ENCODE data around the gene PDE4D.

PDE4D gene

DNA sequence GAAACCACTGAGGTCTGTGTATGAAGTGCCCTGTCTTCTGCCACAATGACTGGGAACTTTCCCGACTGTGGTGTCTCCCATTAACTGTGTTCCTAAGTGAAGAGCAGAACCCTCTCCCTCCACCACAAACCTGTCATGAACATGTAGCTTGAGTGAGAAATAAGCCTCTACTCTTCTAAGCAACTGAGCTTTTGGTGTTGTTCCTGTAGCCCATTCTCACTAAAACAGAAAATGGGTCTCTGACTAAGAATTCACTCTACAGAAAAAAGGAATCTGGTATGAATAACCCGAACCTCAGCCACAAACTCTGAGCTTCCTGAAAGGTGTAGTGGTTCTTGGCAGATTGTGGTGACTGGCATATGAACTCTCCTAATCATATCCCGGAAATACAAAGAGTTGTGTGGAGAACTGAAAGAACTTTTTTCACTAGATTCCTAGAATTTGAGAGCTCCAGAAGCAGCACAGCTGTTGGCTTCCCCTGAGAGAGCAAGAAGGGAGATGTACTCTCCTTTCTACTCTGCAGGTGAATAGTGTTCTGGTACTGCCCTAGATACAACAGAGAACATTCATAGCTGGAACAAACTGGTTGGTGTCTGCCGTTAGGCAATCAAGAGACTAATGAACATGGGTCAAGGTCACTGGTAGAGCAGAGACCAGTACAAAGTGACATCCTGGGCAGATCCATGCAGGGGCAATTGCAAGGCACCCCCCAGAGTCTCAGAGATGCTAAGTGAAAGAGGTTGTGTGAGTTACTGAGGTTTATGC lies 283.8 kb downstream of the PDE4D start:
- H3K9me3 ChIP-seq (ENCODE audit: control insufficient read depth, low read length) = no peaks in the 10 kb centered on the region
- H3K27ac ChIP-seq (ENCODE audit: low read depth, low read length, severe bottlenecking) = no peak overlapping the region
- peaks cover 9% of the 10 kb centered on the region for H3K4me1 ChIP-seq (ENCODE audit: control insufficient read depth, insufficient read depth, low read length, poor library complexity, severe bottlenecking)
- H3K36me3 ChIP-seq (ENCODE audit: control insufficient read depth, insufficient read depth, low read length) = no peaks in the 10 kb centered on the region
- no peak overlapping the region for H3K4me3 ChIP-seq (ENCODE audit: extremely low read depth, insufficient read depth, low read length, poor library complexity, severe bottlenecking)
- WGBS, 2 experiments (ENCODE audit: insufficient coverage in 2 of 2) = 97 to 100% methylated on average over 1 to 3 of the region's 4 CpGs

DNA sequence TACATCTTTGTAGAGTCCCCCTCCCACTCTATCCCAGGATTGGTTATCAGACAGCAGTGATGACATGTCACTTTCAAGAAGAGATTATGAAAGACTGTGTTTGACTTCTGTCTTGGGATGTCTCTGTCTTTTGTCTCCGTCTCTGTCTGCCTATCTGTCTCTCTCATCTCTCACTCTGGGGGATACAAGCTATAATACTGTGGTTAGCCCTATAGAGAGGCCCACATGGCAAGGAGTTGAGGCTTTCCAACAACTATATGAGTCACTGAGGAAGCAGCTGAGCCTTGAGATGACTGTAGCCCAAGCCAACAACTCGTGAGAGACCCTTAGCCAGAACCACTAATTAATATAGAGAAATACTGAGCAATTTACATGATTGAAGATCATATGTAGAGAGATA lies 284.8 kb downstream of the PDE4D start:
- Histone ChIP-seq H3K27ac (ENCODE audit: low read depth, low read length, severe bottlenecking) (no peak overlapping the region), H3K4me1 (ENCODE audit: control insufficient read depth, insufficient read depth, low read length, poor library complexity, severe bottlenecking) (peaks cover 9% of the 10 kb centered on the region), H3K36me3 (ENCODE audit: control insufficient read depth, insufficient read depth, low read length) (no peaks in the 10 kb centered on the region), H3K4me3 (ENCODE audit: extremely low read depth, insufficient read depth, low read length, poor library complexity, severe bottlenecking) (no peak overlapping the region), H3K9me3 (ENCODE audit: control insufficient read depth, low read length) (no peaks in the 10 kb centered on the region)
- WGBS, 2 experiments (ENCODE audit: insufficient coverage in 2 of 2) = no CpG with 5 or more reads among the region's 2 CpGs

DNA sequence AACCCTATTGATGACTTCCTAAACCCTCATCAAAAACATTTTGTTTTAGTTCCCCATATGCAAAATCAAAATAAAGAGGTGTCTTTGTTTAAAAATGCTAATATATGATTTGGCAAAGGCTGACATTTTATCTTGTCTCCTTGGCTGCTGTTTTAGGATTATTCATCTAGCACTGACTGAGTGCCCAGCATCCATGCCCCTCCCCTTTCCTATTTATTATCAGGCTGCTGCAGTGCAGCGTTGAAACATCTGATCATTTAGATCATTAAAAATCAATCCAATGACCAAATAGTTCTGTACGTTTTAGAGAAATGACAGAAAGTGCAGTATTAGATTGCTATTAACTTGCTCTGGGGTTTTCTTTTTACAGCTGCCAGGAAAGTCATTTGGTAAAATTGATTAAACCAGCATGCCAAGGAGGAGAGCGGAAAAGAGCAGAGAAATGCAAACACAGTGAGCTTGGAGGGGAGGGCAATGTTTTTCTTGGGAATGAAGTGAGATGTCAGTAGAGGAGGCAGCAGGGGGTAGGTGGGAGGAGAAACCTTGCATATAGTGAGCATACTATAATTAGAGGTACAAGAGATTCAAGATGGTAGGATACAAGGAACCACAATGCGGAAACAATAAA lies 286.3 kb downstream of the PDE4D start:
- Histone ChIP-seq H3K36me3 (ENCODE audit: control insufficient read depth, insufficient read depth, low read length) (no peaks in the 10 kb centered on the region), H3K4me3 (ENCODE audit: extremely low read depth, insufficient read depth, low read length, poor library complexity, severe bottlenecking) (no peak overlapping the region), H3K4me1 (ENCODE audit: control insufficient read depth, insufficient read depth, low read length, poor library complexity, severe bottlenecking) (peaks cover 9% of the 10 kb centered on the region), H3K27ac (ENCODE audit: low read depth, low read length, severe bottlenecking) (no peak overlapping the region), H3K9me3 (ENCODE audit: control insufficient read depth, low read length) (no peaks in the 10 kb centered on the region)
- 60 to 100% methylated on average over 1 to 2 of the region's 4 CpGs for WGBS, 2 experiments (ENCODE audit: insufficient coverage in 2 of 2)

DNA sequence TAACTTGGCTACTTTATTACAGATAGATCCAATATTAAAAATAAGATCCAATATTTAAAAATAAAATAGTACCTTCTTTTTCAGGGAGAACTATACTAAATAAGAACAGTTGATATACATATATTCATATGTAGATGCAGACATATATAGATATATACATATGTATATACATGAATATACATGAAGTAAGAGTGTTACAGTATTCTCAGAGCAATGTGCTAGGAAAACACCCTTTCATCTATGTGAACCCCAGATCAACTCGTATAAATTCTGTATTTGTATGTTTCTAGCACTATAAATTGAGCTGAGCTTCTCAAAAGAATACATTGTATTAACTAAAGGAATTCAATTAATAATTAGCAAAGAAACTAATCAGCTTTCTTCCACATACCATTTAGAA lies 287.6 kb downstream of the PDE4D start:
- H3K4me1 ChIP-seq (ENCODE audit: control insufficient read depth, insufficient read depth, low read length, poor library complexity, severe bottlenecking) = peaks cover 9% of the 10 kb centered on the region
- no peak overlapping the region for H3K27ac ChIP-seq (ENCODE audit: low read depth, low read length, severe bottlenecking)
- no peaks in the 10 kb centered on the region for H3K36me3 ChIP-seq (ENCODE audit: control insufficient read depth, insufficient read depth, low read length)
- H3K4me3 ChIP-seq (ENCODE audit: extremely low read depth, insufficient read depth, low read length, poor library complexity, severe bottlenecking) = no peak overlapping the region
- H3K9me3 ChIP-seq (ENCODE audit: control insufficient read depth, low read length) = peaks cover 3% of the 10 kb centered on the region
- no CpG with 5 or more reads among the region's 1 CpG for WGBS, 2 experiments (ENCODE audit: insufficient coverage in 2 of 2)

DNA sequence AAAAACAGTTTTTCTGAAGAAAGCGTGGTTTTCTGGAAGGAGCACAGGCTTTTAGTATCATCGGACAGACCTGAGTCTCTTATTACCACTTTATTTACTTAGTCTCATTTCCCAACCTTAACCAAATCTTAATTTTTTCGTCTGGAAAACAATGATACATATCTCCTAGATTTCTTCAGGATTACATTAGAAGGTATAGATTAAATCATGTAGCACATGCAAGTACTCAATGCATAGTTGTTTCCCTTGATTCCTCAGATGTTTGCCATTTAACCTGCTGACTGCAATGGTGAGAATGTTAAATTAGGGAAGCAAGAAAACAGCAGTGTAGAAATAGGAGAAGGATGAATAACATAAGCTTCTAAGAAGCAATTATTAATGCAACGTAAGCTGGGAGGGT lies 289.4 kb downstream of the PDE4D start:
- Histone ChIP-seq H3K36me3 (ENCODE audit: control insufficient read depth, insufficient read depth, low read length) (no peaks in the 10 kb centered on the region), H3K4me3 (ENCODE audit: extremely low read depth, insufficient read depth, low read length, poor library complexity, severe bottlenecking) (no peak overlapping the region), H3K9me3 (ENCODE audit: control insufficient read depth, low read length) (peaks cover 3% of the 10 kb centered on the region), H3K27ac (ENCODE audit: low read depth, low read length, severe bottlenecking) (no peak overlapping the region), H3K4me1 (ENCODE audit: control insufficient read depth, insufficient read depth, low read length, poor library complexity, severe bottlenecking) (peaks cover 9% of the 10 kb centered on the region)
- 100% methylated on average over 1 of the region's 4 CpGs; no CpG with 5 or more reads in 1 of the 2 experiments for WGBS, 2 experiments (ENCODE audit: insufficient coverage in 2 of 2)

GRCh38 chr5:59600998-59601397 lies 292.5 kb downstream of the PDE4D start:
- Histone ChIP-seq H3K4me1 (ENCODE audit: control insufficient read depth, insufficient read depth, low read length, poor library complexity, severe bottlenecking) (peaks cover 4% of the 10 kb centered on the region), H3K9me3 (ENCODE audit: control insufficient read depth, low read length) (peaks cover 3% of the 10 kb centered on the region), H3K27ac (ENCODE audit: low read depth, low read length, severe bottlenecking) (no peak overlapping the region), H3K4me3 (ENCODE audit: extremely low read depth, insufficient read depth, low read length, poor library complexity, severe bottlenecking) (no peak overlapping the region), H3K36me3 (ENCODE audit: control insufficient read depth, insufficient read depth, low read length) (no peaks in the 10 kb centered on the region)
- 90 to 100% methylated on average over 1 to 2 of the region's 3 CpGs for WGBS, 2 experiments (ENCODE audit: insufficient coverage in 2 of 2)

- WGBS, 2 experiments (ENCODE audit: insufficient coverage in 2 of 2) = 100% methylated on average over 2 of the region's 2 CpGs; no CpG with 5 or more reads in 1 of the 2 experiments
- peaks cover 3% of the 10 kb centered on the region for H3K9me3 ChIP-seq (ENCODE audit: control insufficient read depth, low read length)
- no peaks in the 10 kb centered on the region for H3K36me3 ChIP-seq (ENCODE audit: control insufficient read depth, insufficient read depth, low read length)
- H3K27ac ChIP-seq (ENCODE audit: low read depth, low read length, severe bottlenecking) = no peak overlapping the region
- H3K4me3 ChIP-seq (ENCODE audit: extremely low read depth, insufficient read depth, low read length, poor library complexity, severe bottlenecking) = no peak overlapping the region
- H3K4me1 ChIP-seq (ENCODE audit: control insufficient read depth, insufficient read depth, low read length, poor library complexity, severe bottlenecking) = peaks cover 4% of the 10 kb centered on the region
Measured at GRCh38 chr5:59600153-59600552, 293.4 kb downstream of the PDE4D start.

DNA sequence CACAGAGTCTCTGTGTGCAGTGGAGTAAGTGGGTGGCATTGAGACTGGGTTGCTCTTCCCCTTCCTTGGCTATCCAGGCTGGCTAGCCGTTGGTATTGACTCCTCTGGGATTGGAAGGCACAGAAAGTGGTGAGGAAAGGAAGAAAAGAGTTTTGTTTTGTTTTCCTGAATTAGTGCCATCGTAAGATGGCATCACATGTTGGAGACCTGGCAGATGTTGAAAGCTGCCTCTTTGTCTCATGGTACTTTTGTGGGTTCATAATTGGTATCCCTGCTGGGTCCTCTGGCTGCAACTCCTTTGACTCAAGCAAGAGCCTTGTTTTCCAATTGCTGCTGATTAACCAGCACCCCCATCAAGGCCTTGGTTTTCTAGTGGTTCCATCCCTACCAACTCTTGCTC lies 293.8 kb downstream of the PDE4D start:
- 80 to 100% methylated on average over 1 of the region's 2 CpGs for WGBS, 2 experiments (ENCODE audit: insufficient coverage in 2 of 2)
- Histone ChIP-seq H3K4me1 (ENCODE audit: control insufficient read depth, insufficient read depth, low read length, poor library complexity, severe bottlenecking) (peaks cover 4% of the 10 kb centered on the region), H3K27ac (ENCODE audit: low read depth, low read length, severe bottlenecking) (no peak overlapping the region), H3K9me3 (ENCODE audit: control insufficient read depth, low read length) (peaks cover 3% of the 10 kb centered on the region), H3K4me3 (ENCODE audit: extremely low read depth, insufficient read depth, low read length, poor library complexity, severe bottlenecking) (no peak overlapping the region), H3K36me3 (ENCODE audit: control insufficient read depth, insufficient read depth, low read length) (no peaks in the 10 kb centered on the region)

DNA sequence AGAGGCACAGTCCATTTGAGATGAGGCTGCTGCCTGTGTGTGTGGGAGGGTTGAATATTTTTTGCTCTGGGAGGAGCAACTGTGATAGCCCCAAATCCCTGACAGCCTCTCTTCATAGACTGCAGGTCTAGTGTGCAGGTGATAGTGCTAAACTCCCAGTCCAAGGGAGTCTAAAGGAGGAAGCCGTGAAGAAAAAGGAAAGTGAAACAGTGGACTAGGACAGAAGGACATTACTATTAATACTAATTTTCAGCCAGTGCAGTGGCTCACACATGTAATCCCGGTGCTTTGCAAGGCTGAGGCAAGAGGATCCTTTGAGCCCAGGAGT lies 295.0 kb downstream of the PDE4D start:
- peaks cover 3% of the 10 kb centered on the region for H3K9me3 ChIP-seq (ENCODE audit: control insufficient read depth, low read length)
- no peak overlapping the region for H3K4me3 ChIP-seq (ENCODE audit: extremely low read depth, insufficient read depth, low read length, poor library complexity, severe bottlenecking)
- no peaks in the 10 kb centered on the region for H3K36me3 ChIP-seq (ENCODE audit: control insufficient read depth, insufficient read depth, low read length)
- H3K4me1 ChIP-seq (ENCODE audit: control insufficient read depth, insufficient read depth, low read length, poor library complexity, severe bottlenecking) = peaks cover 4% of the 10 kb centered on the region
- WGBS, 2 experiments (ENCODE audit: insufficient coverage in 2 of 2) = 100% methylated on average over 1 of the region's 2 CpGs; no CpG with 5 or more reads in 1 of the 2 experiments
- H3K27ac ChIP-seq (ENCODE audit: low read depth, low read length, severe bottlenecking) = no peak overlapping the region

- 87 to 100% methylated on average over 2 to 3 of the region's 6 CpGs for WGBS, 2 experiments (ENCODE audit: insufficient coverage in 2 of 2)
- Histone ChIP-seq H3K27ac (ENCODE audit: low read depth, low read length, severe bottlenecking) (no peak overlapping the region), H3K9me3 (ENCODE audit: control insufficient read depth, low read length) (peaks cover 3% of the 10 kb centered on the region), H3K4me3 (ENCODE audit: extremely low read depth, insufficient read depth, low read length, poor library complexity, severe bottlenecking) (no peak overlapping the region), H3K36me3 (ENCODE audit: control insufficient read depth, insufficient read depth, low read length) (no peaks in the 10 kb centered on the region), H3K4me1 (ENCODE audit: control insufficient read depth, insufficient read depth, low read length, poor library complexity, severe bottlenecking) (peaks cover 4% of the 10 kb centered on the region)
Measured at GRCh38 chr5:59597690-59598546, 295.6 kb downstream of the PDE4D start.
